ENCODE data around the gene MTG1. TPM values are rescaled to one million over a fixed set of nuclear protein-coding genes. Genes with fewer than 3 reads are reported as not detected.

MTG1 gene
- total and polyA plus RNA-seq, 3 donors from 2014 or later, result 72.9 to 84.8 (median 76.1) TPM

DNA sequence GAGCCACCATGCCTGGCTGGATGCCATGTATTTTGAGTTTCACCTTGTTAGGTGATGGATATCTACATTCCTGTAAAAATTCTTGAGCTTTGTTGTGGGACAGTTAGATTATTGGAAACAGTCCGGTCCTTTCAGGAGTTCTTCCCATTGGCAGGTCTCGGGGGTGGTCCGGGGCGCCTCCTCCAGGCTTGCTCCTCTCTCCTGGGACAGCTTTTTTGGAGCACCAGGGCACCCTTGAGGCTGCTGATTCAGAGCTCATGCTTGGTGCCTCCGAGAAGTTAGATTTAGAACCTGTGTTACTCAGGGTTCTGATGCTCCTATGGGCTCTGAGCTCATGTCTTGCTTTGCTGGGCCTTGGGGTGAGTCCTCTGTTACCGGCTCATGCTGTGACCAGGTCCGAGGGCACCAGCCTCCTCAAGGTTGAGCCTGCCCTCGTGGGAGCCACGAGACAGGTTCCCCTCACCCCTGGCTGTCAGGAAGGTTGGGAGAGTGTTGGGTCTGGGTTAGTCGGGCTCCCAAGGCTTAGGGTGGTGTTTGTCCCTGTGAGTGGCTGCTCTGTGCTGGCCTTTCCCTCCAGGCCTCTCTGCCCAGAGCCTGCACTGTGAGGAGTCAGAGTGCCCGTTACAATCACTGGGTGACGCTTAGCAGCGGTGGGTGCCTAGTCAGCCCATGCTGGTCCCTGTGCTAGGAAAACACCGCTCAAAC lies 24.5 kb downstream of the MTG1 start:
- Histone ChIP-seq H3K4me3 (no peak overlapping the region), H3K27me3 (no peaks in the 10 kb centered on the region), H3K9me3 (no peaks in the 10 kb centered on the region), H3K4me1 (no peaks in the 10 kb centered on the region), H3K36me3 (ENCODE audit: low read depth, missing control alignments) (no peaks in the 10 kb centered on the region), H3K27ac (no peak overlapping the region)
- WGBS, 2 donors, result 96 to 97% methylated on average over 6 to 14 of the region's 14 CpGs
- intact Hi-C loops (cut with DNase I; ENCODE audit: low total_unique reads), result no loop called here
- TF ChIP-seq POLR2A (IDR thresholded peaks at IDR 0.05), result no peak
- TF ChIP-seq, protein P1, sequence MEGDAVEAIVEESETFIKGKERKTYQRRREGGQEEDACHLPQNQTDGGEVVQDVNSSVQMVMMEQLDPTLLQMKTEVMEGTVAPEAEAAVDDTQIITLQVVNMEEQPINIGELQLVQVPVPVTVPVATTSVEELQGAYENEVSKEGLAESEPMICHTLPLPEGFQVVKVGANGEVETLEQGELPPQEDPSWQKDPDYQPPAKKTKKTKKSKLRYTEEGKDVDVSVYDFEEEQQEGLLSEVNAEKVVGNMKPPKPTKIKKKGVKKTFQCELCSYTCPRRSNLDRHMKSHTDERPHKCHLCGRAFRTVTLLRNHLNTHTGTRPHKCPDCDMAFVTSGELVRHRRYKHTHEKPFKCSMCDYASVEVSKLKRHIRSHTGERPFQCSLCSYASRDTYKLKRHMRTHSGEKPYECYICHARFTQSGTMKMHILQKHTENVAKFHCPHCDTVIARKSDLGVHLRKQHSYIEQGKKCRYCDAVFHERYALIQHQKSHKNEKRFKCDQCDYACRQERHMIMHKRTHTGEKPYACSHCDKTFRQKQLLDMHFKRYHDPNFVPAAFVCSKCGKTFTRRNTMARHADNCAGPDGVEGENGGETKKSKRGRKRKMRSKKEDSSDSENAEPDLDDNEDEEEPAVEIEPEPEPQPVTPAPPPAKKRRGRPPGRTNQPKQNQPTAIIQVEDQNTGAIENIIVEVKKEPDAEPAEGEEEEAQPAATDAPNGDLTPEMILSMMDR (IDR thresholded peaks at IDR 0.05), result no peak
- DNase-seq, result no peak

DNA sequence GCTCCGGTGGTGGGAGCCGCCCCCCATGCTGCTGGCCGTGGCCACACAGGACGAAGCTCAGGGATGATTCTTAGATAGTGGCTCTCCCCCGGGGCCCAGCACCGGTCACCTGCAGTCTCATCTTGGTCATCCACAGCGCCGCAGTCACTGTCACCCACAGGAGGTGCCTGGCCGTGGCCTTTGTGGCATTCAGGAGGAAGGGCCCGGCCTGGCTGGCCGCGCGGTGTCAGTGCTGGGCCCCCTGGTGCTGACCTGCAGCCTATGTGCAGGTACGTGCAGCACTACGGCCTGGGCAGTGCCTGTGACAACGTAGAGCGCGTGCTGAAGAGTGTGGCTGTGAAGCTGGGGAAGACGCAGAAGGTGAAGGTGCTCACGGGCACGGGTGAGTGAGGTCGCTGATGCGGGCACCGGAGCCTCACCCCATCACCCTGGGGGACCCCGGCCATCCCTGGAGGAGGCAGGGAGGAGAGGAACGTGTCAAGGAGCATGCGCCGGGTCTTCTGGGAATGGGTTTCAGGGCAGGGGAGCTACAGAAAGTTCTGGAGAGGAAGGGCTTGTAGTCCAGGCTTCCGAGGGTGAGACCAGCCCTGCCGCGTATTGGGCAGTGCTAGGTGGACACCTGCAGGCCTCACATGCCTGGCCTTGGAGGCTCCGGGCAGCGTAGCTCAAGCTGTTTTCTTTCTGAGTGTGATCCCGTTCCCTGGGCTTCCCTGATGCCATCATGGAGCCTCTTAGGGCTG lies 25.4 kb downstream of the MTG1 start:
- TF ChIP-seq, protein P1 (IDR thresholded peaks at IDR 0.05), result no peak
- no peak for TF ChIP-seq POLR2A (IDR thresholded peaks at IDR 0.05)
- no peak for DNase-seq
- no peaks in the 10 kb centered on the region for H3K4me1 ChIP-seq

DNA sequence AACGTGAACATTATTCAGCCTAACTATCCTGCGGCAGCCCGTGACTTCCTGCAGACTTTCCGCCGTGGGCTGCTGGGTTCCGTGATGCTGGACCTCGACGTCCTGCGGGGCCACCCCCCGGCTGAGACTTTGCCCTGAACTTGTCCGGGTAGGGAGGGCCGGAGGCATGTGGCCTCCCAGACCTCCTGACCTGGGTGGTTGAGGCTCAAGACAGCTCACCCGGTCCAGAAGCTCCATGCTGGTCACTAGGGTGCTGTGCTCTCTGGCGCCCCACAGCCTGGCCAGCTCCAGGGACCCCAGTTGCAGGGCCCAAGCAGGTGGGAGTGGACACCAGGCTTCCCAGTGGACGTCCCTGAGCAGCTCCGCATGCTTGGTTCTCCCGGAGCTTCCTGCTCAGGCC lies 26.1 kb downstream of the MTG1 start:
- DNase-seq, result no peak
- no peak overlapping the region for H3K27ac ChIP-seq
- intact Hi-C loops (cut with DNase I; ENCODE audit: low total_unique reads), result loop anchor here (10.0 kb wide), 1 partner anchor 155 kb away; no protein-coding TSS in a partner anchor
- H3K4me1 ChIP-seq, result no peaks in the 10 kb centered on the region
- TF ChIP-seq, protein P1 (IDR thresholded peaks at IDR 0.05), result no peak
- no peak for TF ChIP-seq POLR2A (IDR thresholded peaks at IDR 0.05)
- no peaks in the 10 kb centered on the region for H3K9me3 ChIP-seq
- no peaks in the 10 kb centered on the region for H3K27me3 ChIP-seq
- H3K4me3 ChIP-seq, result no peak overlapping the region
- no peaks in the 10 kb centered on the region for H3K36me3 ChIP-seq (ENCODE audit: low read depth, missing control alignments)
- 93 to 96% methylated on average over 10 to 17 of the region's 17 CpGs for WGBS, 2 donors

More for the DNA sequence above, 25.4 kb downstream of the MTG1 start:
- Histone ChIP-seq H3K27me3 (no peaks in the 10 kb centered on the region), H3K4me3 (no peak overlapping the region), H3K9me3 (no peaks in the 10 kb centered on the region), H3K36me3 (ENCODE audit: low read depth, missing control alignments) (no peaks in the 10 kb centered on the region), H3K27ac (no peak overlapping the region)
- WGBS, 2 donors, result 91 to 93% methylated on average over 21 to 34 of the region's 34 CpGs
- intact Hi-C loops (cut with DNase I; ENCODE audit: low total_unique reads), result no loop called here

DNA sequence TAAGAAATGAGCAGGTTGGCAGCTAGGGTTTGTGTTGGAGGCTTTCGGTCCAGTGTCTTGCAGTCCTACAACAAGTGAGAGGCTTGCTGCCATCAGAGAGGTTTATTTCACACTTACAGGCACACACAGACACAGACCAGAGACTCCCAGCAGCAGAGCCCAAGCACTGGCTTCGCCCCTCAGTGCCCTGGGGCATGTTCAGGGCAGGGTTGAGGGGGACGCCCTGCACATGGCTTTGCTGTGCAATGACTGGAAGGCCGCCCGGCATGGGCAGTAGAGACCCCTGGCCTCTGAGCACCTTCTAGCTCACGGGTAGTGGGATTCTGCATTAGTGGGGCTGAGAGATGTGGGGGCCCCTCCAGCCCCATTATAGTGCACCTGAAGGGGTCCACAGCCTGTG lies 26.6 kb downstream of the MTG1 start:
- no peaks in the 10 kb centered on the region for H3K36me3 ChIP-seq (ENCODE audit: low read depth, missing control alignments)
- 89 to 100% methylated on average over 1 to 6 of the region's 6 CpGs for WGBS, 2 donors
- intact Hi-C loops (cut with DNase I; ENCODE audit: low total_unique reads), result loop anchor here (10.0 kb wide), 1 partner anchor 154 kb away; no protein-coding TSS in a partner anchor

More for the DNA sequence above, 26.6 kb downstream of the MTG1 start:
- TF ChIP-seq, protein P1 (IDR thresholded peaks at IDR 0.05), result no peak
- TF ChIP-seq POLR2A (IDR thresholded peaks at IDR 0.05), result no peak
- Histone ChIP-seq H3K27ac (no peak overlapping the region), H3K4me1 (no peaks in the 10 kb centered on the region), H3K27me3 (no peaks in the 10 kb centered on the region), H3K4me3 (no peak overlapping the region), H3K9me3 (no peaks in the 10 kb centered on the region)
- DNase-seq, result no peak
